Liver (tissue), 9 donors: ENCODE results near the gene VSIR. TPM values are rescaled to one million over a fixed set of nuclear protein-coding genes. Genes with fewer than 3 reads are reported as not detected.

Experiments used
- DNase-seq: peaks from one replicate; pipeline ENCODE4 v3.0.0-alpha.2; 2017; ENCODE audit warnings: low spot score
- H3K27ac ChIP-seq, 2 donors: one replicate each; pipeline ENCODE4 v1.7.0; 2013; ENCODE audit warnings: inconsistent platforms in 2 of 2, low read length in 2 of 2, control low read depth in 1 of 2, low read depth in 1 of 2, mild to moderate bottlenecking in 1 of 2
- H3K27me3 ChIP-seq, 4 donors: one replicate each; pipeline versions ENCODE4 v1.6.1 to v1.7.0; 2013; ENCODE audit warnings: low read length in 3 of 4, inconsistent platforms in 1 of 4, mild to moderate bottlenecking in 1 of 4, moderate library complexity in 1 of 4; ENCODE audit not compliant: control insufficient read depth in 4 of 4, insufficient read depth in 4 of 4
- H3K36me3 ChIP-seq, 4 donors: one replicate each; pipeline versions ENCODE4 v1.6.1 to v1.7.0; 2013; ENCODE audit warnings: low read length in 3 of 4, mild to moderate bottlenecking in 3 of 4, low read depth in 1 of 4, moderate library complexity in 1 of 4; ENCODE audit not compliant: control insufficient read depth in 4 of 4, insufficient read depth in 3 of 4
- H3K4me1 ChIP-seq, 4 donors: one replicate each; pipeline versions ENCODE4 v1.6.1 to v1.7.0; 2013; ENCODE audit warnings: low read length in 3 of 4, mild to moderate bottlenecking in 3 of 4, moderate library complexity in 1 of 4; ENCODE audit not compliant: control insufficient read depth in 4 of 4, insufficient read depth in 4 of 4
- H3K4me3 ChIP-seq, 3 donors: one replicate each; pipeline versions ENCODE4 v1.6.1 to v1.7.0; 2013; ENCODE audit warnings: low read length in 3 of 3, control low read depth in 1 of 3, low read depth in 1 of 3, mild to moderate bottlenecking in 1 of 3
- H3K9ac ChIP-seq, 2 donors: one replicate each; pipeline ENCODE4 v1.7.0; 2013; ENCODE audit warnings: low read length in 2 of 2, mild to moderate bottlenecking in 2 of 2, moderate library complexity in 2 of 2, control low read depth in 1 of 2, low read depth in 1 of 2
- H3K9me3 ChIP-seq, 4 donors: one replicate each; pipeline versions ENCODE4 v1.6.1 to v1.7.0; 2013; ENCODE audit warnings: low read length in 3 of 4; ENCODE audit not compliant: control insufficient read depth in 4 of 4
- ATF3 ChIP-seq: IDR thresholded peaks from 2 replicates; pipeline ENCODE4 v1.6.1; 2016; ENCODE audit warnings: antibody characterized with exemption
- CTCF ChIP-seq: fragments of 150-350 bp; IDR thresholded peaks from 2 replicates; pipeline ENCODE4 v1.5.1; 2017; ENCODE audit warnings: improper control_type of control experiment, low read depth, low read length; ENCODE audit not compliant: missing input control
- EGR1 ChIP-seq, 2 donors: IDR thresholded peaks; 2 replicates each; pipeline ENCODE4 v1.6.1; 2016 to 2018; ENCODE audit warnings: antibody characterized with exemption in 2 of 2, low read depth in 2 of 2
- FOXA1 ChIP-seq: IDR thresholded peaks from 2 replicates; pipeline ENCODE4 v1.6.1; 2016; ENCODE audit warnings: antibody characterized with exemption
- FOXA2 ChIP-seq: IDR thresholded peaks from 2 replicates; pipeline ENCODE4 v1.6.1; 2016; ENCODE audit warnings: antibody characterized with exemption
- GABPA ChIP-seq, 2 donors: IDR thresholded peaks in 1 of 2; conservative IDR thresholded peaks in 1 of 2; 2 replicates each; pipeline ENCODE4 v1.6.1; 2016; ENCODE audit warnings: antibody characterized with exemption in 2 of 2, mild to moderate bottlenecking in 1 of 2, moderate library complexity in 1 of 2
- HNF4A ChIP-seq, 2 donors: conservative IDR thresholded peaks; 2 replicates each; pipeline ENCODE4 v1.6.1; 2016; ENCODE audit warnings: antibody characterized with exemption in 2 of 2, mild to moderate bottlenecking in 2 of 2
- HNF4G ChIP-seq: IDR thresholded peaks from 2 replicates; pipeline ENCODE4 v1.6.1; 2016; ENCODE audit warnings: antibody characterized with exemption
- MAX ChIP-seq: IDR thresholded peaks from 2 replicates; pipeline ENCODE4 v1.6.1; 2016; ENCODE audit warnings: antibody characterized with exemption
- NR2F2 ChIP-seq: IDR thresholded peaks from 2 replicates; pipeline ENCODE4 v1.6.1; 2016; ENCODE audit warnings: antibody characterized with exemption
- RAD21 ChIP-seq, 2 donors: IDR thresholded peaks; 2 replicates each; pipeline ENCODE4 v1.6.1; 2016; ENCODE audit warnings: antibody characterized with exemption in 2 of 2, mild to moderate bottlenecking in 2 of 2
- REST ChIP-seq: IDR thresholded peaks from 2 replicates; pipeline ENCODE4 v1.6.1; 2016; ENCODE audit warnings: antibody characterized with exemption, mild to moderate bottlenecking
- RXRA ChIP-seq, 2 donors: IDR thresholded peaks; 2 replicates each; pipeline ENCODE4 v1.6.1; 2017 to 2018; ENCODE audit warnings: antibody characterized with exemption in 2 of 2, mild to moderate bottlenecking in 1 of 2
- SP1 ChIP-seq: IDR thresholded peaks from 2 replicates; pipeline ENCODE4 v1.6.1; 2018; ENCODE audit warnings: antibody characterized with exemption, mild to moderate bottlenecking
- TAF1 ChIP-seq: conservative IDR thresholded peaks from 2 replicates; pipeline ENCODE4 v1.6.1; 2016; ENCODE audit warnings: antibody characterized with exemption, mild to moderate bottlenecking
- YY1 ChIP-seq: IDR thresholded peaks from 2 replicates; pipeline ENCODE4 v1.6.1; 2016; ENCODE audit warnings: antibody characterized with exemption, mild to moderate bottlenecking
- WGBS: extraction: QIAGEN DNeasy Blood & Tissue Kit; methylation state at CpG from one replicate; pipeline ENCODE4 v1.1.7; 2013; 5-methylcytosine and 5-hydroxymethylcytosine counted together
- polyA plus RNA-seq, 2 donors: library from polyadenylated mRNA; stranded (reverse) in 1 of 2; unstranded in 1 of 2; fragments of 200-250 nt in 1 of 2; fragments of >200 nt in 1 of 2; fragmentation: Nextera tagmentation in 1 of 2; extraction: Ambion mirVana in 1 of 2; gene quantifications; one replicate each; pipeline versions ENCODE4 v1.2.1 to v1.2.3, GENCODE V29; 2013 to 2015
- total RNA-seq, 2 donors: library from RNA; depleted of rRNA; stranded (reverse); fragments of >200 nt; gene quantifications; one replicate each; pipeline ENCODE4 v1.2.3, GENCODE V29; 2014
- donor health status: healthy.
- donor health status: healthy.
- donor health status: healthy.
- donor health status: healthy.
- donor health status: healthy.

The VSIR gene
- total and polyA plus RNA-seq, 4 donors = 7.2 to 12.2 (median 10.8) TPM

GRCh38 chr10:71718165-71718698 is 55.1 kb downstream of the VSIR start:
- H3K9me3 ChIP-seq = no peaks in the 10 kb centered on the region
- H3K9ac ChIP-seq = no peak overlapping the region
- DNase-seq = no peak
- TF ChIP-seq HNF4G (no peak), GABPA (IDR thresholded peaks at IDR 0.05 in 1 of 2, conservative IDR thresholded peaks at IDR 0.05 in 1 of 2) (no peak), TAF1 (no peak), HNF4A (conservative IDR thresholded peaks at IDR 0.05) (no peak), ATF3 (no peak), SP1 (no peak), FOXA2 (no peak), RAD21 (IDR thresholded peaks at IDR 0.05) (no peak), CTCF (no peak), FOXA1 (no peak), REST (no peak), RXRA (IDR thresholded peaks at IDR 0.05) (no peak), YY1 (no peak), MAX (no peak)
- H3K36me3 ChIP-seq = no peaks in the 10 kb centered on the region
- WGBS = 92% methylated on average over 10 of the region's 10 CpGs
- peaks cover 0 to 2% (median 0%) of the 10 kb centered on the region in 4 donors for H3K4me1 ChIP-seq
- H3K27me3 ChIP-seq = no peaks in the 10 kb centered on the region
- H3K4me3 ChIP-seq = no peak overlapping the region
- H3K27ac ChIP-seq = no peak overlapping the region

GRCh38 chr10:71717551-71717951 is 55.8 kb downstream of the VSIR start:
- TF ChIP-seq SP1 = no peak
- no peak for TF ChIP-seq GABPA (IDR thresholded peaks at IDR 0.05 in 1 of 2, conservative IDR thresholded peaks at IDR 0.05 in 1 of 2)
- no peak for TF ChIP-seq TAF1
- no peak for TF ChIP-seq REST
- TF ChIP-seq EGR1 (IDR thresholded peaks at IDR 0.05; ENCODE audit: low read depth in 2 of 2) = no peak
- TF ChIP-seq NR2F2 = no peak
- WGBS = 65% methylated on average over 2 of the region's 2 CpGs
- H3K27ac ChIP-seq = no peak overlapping the region
- no peak overlapping the region for H3K9ac ChIP-seq
- no peaks in the 10 kb centered on the region for H3K36me3 ChIP-seq
- H3K4me1 ChIP-seq = peaks cover 0 to 2% (median 0%) of the 10 kb centered on the region in 4 donors
- H3K27me3 ChIP-seq = no peaks in the 10 kb centered on the region
- no peak overlapping the region for H3K4me3 ChIP-seq
- H3K9me3 ChIP-seq = no peaks in the 10 kb centered on the region
- no peak for DNase-seq
